ENCODE results near the gene AGO1.

DNA sequence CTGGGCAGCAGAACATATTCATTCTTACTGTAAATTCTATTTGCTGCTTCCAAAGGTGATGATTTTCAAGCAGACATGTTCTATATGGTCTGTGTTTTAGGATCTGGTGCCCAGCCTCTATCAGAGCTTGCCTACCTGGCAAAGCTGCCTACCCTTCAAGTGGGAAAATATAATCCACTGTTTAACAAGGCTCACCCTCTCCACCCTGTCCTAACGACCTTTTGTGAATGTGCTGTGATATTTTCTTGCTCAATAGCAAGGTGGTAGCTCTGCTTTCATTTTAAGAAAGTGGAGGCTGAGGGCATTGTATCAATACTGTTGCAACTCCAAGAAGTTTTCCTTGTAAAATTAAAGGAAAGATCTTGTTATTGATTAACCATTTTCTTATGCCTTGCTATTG is 26.0 kb upstream of the AGO1 start:
- TF ChIP-seq LARP7 (IDR thresholded peaks at IDR 0.05) = no peak
- no peak for TF ChIP-seq CTCF (IDR thresholded peaks at IDR 0.05 in 2 of 3, conservative IDR thresholded peaks at IDR 0.05 in 1 of 3; ENCODE audit: control insufficient read depth in 2 of 3, extremely low read depth in 1 of 3, insufficient read depth in 1 of 3, low read depth in 3 of 3, low read length in 3 of 3)
- no peak for TF ChIP-seq NFIC (IDR thresholded peaks at IDR 0.05; ENCODE audit: low read depth, low read length)
- no peak for TF ChIP-seq JUND (IDR thresholded peaks at IDR 0.05; ENCODE audit: low read depth, low read length)
- TF ChIP-seq POLR2A (IDR thresholded peaks at IDR 0.05; ENCODE audit: low read depth, low read length) = no peak
- TF ChIP-seq ELK1 (IDR thresholded peaks at IDR 0.05; ENCODE audit: low read depth, low read length) = no peak
- TF ChIP-seq, protein P1, sequence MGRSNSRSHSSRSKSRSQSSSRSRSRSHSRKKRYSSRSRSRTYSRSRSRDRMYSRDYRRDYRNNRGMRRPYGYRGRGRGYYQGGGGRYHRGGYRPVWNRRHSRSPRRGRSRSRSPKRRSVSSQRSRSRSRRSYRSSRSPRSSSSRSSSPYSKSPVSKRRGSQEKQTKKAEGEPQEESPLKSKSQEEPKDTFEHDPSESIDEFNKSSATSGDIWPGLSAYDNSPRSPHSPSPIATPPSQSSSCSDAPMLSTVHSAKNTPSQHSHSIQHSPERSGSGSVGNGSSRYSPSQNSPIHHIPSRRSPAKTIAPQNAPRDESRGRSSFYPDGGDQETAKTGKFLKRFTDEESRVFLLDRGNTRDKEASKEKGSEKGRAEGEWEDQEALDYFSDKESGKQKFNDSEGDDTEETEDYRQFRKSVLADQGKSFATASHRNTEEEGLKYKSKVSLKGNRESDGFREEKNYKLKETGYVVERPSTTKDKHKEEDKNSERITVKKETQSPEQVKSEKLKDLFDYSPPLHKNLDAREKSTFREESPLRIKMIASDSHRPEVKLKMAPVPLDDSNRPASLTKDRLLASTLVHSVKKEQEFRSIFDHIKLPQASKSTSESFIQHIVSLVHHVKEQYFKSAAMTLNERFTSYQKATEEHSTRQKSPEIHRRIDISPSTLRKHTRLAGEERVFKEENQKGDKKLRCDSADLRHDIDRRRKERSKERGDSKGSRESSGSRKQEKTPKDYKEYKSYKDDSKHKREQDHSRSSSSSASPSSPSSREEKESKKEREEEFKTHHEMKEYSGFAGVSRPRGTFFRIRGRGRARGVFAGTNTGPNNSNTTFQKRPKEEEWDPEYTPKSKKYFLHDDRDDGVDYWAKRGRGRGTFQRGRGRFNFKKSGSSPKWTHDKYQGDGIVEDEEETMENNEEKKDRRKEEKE (IDR thresholded peaks at IDR 0.05) = no peak
- TF ChIP-seq HDAC2 (IDR thresholded peaks at IDR 0.05) = no peak
- TF ChIP-seq SIN3A (IDR thresholded peaks at IDR 0.05; ENCODE audit: low read depth, low read length) = no peak
- TF ChIP-seq MYC (IDR thresholded peaks at IDR 0.05; ENCODE audit: insufficient read depth, insufficient read length, insufficient replicate concordance, low read length, severe bottlenecking) = no peak
- no peak for TF ChIP-seq ZNF217 (IDR thresholded peaks at IDR 0.05)
- no peak for TF ChIP-seq NFYB (IDR thresholded peaks at IDR 0.05; ENCODE audit: insufficient read depth, low read depth, low read length)
